ENCODE data around the gene OOSP2. TPM values are rescaled to one million over a fixed set of nuclear protein-coding genes. Genes with fewer than 3 reads are reported as not detected.

The OOSP2 gene
- total RNA-seq, 1 experiment from 2014 or later, result not detected

- DNase-seq (ENCODE audit: low spot score), result no peak
- no peak for TF ChIP-seq EZH2 (IDR thresholded peaks at IDR 0.05; ENCODE audit: borderline replicate concordance, low read depth, low read length, poor library complexity, severe bottlenecking)
- TF ChIP-seq CTCF (conservative IDR thresholded peaks at IDR 0.05; ENCODE audit: low read depth, low read length), result no peak
- intact Hi-C loops (cut with micrococcal nuclease; ENCODE audit: unreplicated experiment), result no loop called here
- Histone ChIP-seq H3K27ac (ENCODE audit: low read depth, low read length, poor library complexity, severe bottlenecking) (no peak within 1 kb of the TSS), H3K4me1 (ENCODE audit: insufficient read depth, low read length, poor library complexity, severe bottlenecking) (no peaks in the 10 kb centered on the region), H3K9me3 (ENCODE audit: low read depth, low read length, poor library complexity, severe bottlenecking) (no peaks in the 10 kb centered on the region), H3K27me3 (replicated peaks; ENCODE audit: insufficient read depth, low read depth, low read length, poor library complexity) (peaks cover 57% of the 10 kb centered on the region), H3K4me3 (ENCODE audit: low read depth, low read length, poor library complexity, severe bottlenecking) (no peak within 1 kb of the TSS), H3K36me3 (ENCODE audit: insufficient read depth, low read length, poor library complexity, severe bottlenecking) (no peaks in the 10 kb centered on the region)
- ChIA-PET CTCF (no interaction called here), POLR2A (ENCODE audit: low non-redundant PET) (no interaction called here)
- BruUV-seq (replicated peaks), result no TSS peak
These were observed 48.2 kb downstream of the OOSP2 start, which contains the start of gene MS4A2 for GRCh38 chr11:60088364-60088763. Gene MS4A2 (plus strand): TSS chr11:60088664. CDS start chr11:60088766, 102 bp downstream.

- no peak for DNase-seq (ENCODE audit: low spot score)
- H3K36me3 ChIP-seq (ENCODE audit: insufficient read depth, low read length, poor library complexity, severe bottlenecking), result no peaks in the 10 kb centered on the region
- no peak overlapping the region for H3K27ac ChIP-seq (ENCODE audit: low read depth, low read length, poor library complexity, severe bottlenecking)
- intact Hi-C loops (cut with micrococcal nuclease; ENCODE audit: unreplicated experiment), result no loop called here
- peaks cover 25% of the 10 kb centered on the region for H3K27me3 ChIP-seq (replicated peaks; ENCODE audit: insufficient read depth, low read depth, low read length, poor library complexity)
- no peaks in the 10 kb centered on the region for H3K4me1 ChIP-seq (ENCODE audit: insufficient read depth, low read length, poor library complexity, severe bottlenecking)
- CTCF ChIA-PET, result no interaction called here
- H3K4me3 ChIP-seq (ENCODE audit: low read depth, low read length, poor library complexity, severe bottlenecking), result no peak overlapping the region
- TF ChIP-seq CTCF (conservative IDR thresholded peaks at IDR 0.05; ENCODE audit: low read depth, low read length) (no peak), EZH2 (IDR thresholded peaks at IDR 0.05; ENCODE audit: borderline replicate concordance, low read depth, low read length, poor library complexity, severe bottlenecking) (no peak)
- POLR2A ChIA-PET (ENCODE audit: low non-redundant PET), result no interaction called here
- no TSS peak for BruUV-seq (replicated peaks)
- no peaks in the 10 kb centered on the region for H3K9me3 ChIP-seq (ENCODE audit: low read depth, low read length, poor library complexity, severe bottlenecking)
These were observed 55.4 kb downstream of the OOSP2 start for GRCh38 chr11:60095477-60096120.

GRCh38 chr11:60097189-60097588 lies 57.0 kb downstream of the OOSP2 start:
- Histone ChIP-seq H3K27ac (ENCODE audit: low read depth, low read length, poor library complexity, severe bottlenecking) (no peak overlapping the region), H3K4me3 (ENCODE audit: low read depth, low read length, poor library complexity, severe bottlenecking) (no peak overlapping the region), H3K9me3 (ENCODE audit: low read depth, low read length, poor library complexity, severe bottlenecking) (no peaks in the 10 kb centered on the region), H3K4me1 (ENCODE audit: insufficient read depth, low read length, poor library complexity, severe bottlenecking) (no peaks in the 10 kb centered on the region), H3K36me3 (ENCODE audit: insufficient read depth, low read length, poor library complexity, severe bottlenecking) (no peaks in the 10 kb centered on the region), H3K27me3 (replicated peaks; ENCODE audit: insufficient read depth, low read depth, low read length, poor library complexity) (peaks cover 15% of the 10 kb centered on the region)
- TF ChIP-seq EZH2 (IDR thresholded peaks at IDR 0.05; ENCODE audit: borderline replicate concordance, low read depth, low read length, poor library complexity, severe bottlenecking), result no peak
- no peak for TF ChIP-seq CTCF (conservative IDR thresholded peaks at IDR 0.05; ENCODE audit: low read depth, low read length)
- intact Hi-C loops (cut with micrococcal nuclease; ENCODE audit: unreplicated experiment), result no loop called here
- BruUV-seq (replicated peaks), result no TSS peak
- CTCF ChIA-PET, result no interaction called here
- POLR2A ChIA-PET (ENCODE audit: low non-redundant PET), result no interaction called here
- no peak for DNase-seq (ENCODE audit: low spot score)

Other genes starting within 250 kb of the OOSP2 start
- gene MRPL16, start 229.6 kb upstream of the OOSP2 start, total RNA-seq (2021), result 53.4 and 57.5 TPM in 2 replicates
- not detected in 2 replicates for gene CBLIF, start 194.9 kb upstream of the OOSP2 start, total RNA-seq (2021)
- gene TCN1, start 173.9 kb upstream of the OOSP2 start, total RNA-seq (2021), result not detected in 2 replicates
- gene OOSP3, start 161.6 kb upstream of the OOSP2 start, total RNA-seq (2021), result not detected in 2 replicates
- gene OOSP1, start 102.0 kb upstream of the OOSP2 start, total RNA-seq (2021), result not detected in 2 replicates
- gene OOSP4A, start 76.4 kb upstream of the OOSP2 start, total RNA-seq (2021), result not detected in 2 replicates
- gene OOSP4B, start 23.2 kb upstream of the OOSP2 start, total RNA-seq (2021), result not detected in 2 replicates
- gene MS4A3, start 16.3 kb downstream of the OOSP2 start, total RNA-seq (2021), result not detected in 2 replicates
- not detected in 2 replicates for gene MS4A2, start 48.3 kb downstream of the OOSP2 start, total RNA-seq (2021)
- not detected in 2 replicates for gene MS4A6A, start 142.7 kb downstream of the OOSP2 start, total RNA-seq (2021)
- gene MS4A4E, start 202.7 kb downstream of the OOSP2 start, total RNA-seq (2021), result not detected in 2 replicates
- gene MS4A4A, start 240.3 kb downstream of the OOSP2 start, total RNA-seq (2021), result not detected in 2 replicates